HG02840 (cell line): Measurements from ENCODE around the gene PIWIL4.
A peak's percentile ranks its signal among the peaks of the same experiment; 100 is the strongest.
"Not testable (repeated sequence)": the region's sequence is repeated elsewhere in the genome, so short reads cannot be mapped to it uniquely, and the experiment has no call there.

Experiments
- ATAC-seq: cut with Tn5 transposase; IDR thresholded peaks from one replicate; pipeline ENCODE4 v1.9.1; 2021; ENCODE audit warnings: mild to moderate bottlenecking, moderate library complexity, moderate number of reproducible peaks; ENCODE audit not compliant: unreplicated experiment, low FRiP score

PIWIL4 gene

DNA sequence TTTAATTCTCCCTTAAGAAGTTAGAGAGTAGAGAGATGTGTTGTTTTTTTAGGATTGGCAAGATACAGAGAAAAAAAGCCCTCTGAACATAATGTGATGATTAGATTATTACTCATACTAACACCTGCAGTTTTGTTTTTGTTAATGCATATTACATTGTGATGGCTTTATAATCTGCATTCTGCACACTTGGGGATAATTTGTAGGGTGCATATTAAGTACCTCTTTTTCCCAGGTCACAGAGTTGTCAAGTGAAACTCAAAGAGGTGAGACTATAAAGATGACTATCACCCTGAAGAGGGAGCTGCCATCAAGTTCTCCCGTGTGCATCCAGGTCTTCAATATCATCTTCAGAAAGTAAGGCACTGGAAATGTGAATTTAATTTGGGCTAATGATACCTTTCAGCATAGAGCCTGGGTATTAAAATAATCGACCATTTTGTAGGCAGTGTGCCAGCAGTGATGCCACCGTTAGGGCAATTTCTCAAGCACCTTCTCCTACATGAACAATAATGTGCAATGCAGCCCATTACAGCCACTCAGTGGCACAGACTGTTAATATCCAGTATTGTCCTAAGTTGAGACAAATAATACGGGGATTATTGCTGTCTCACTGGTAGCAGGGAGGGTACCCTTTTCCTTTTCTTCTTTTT, 16.2 kb downstream of the PIWIL4 start:
- no peak for ATAC-seq

DNA sequence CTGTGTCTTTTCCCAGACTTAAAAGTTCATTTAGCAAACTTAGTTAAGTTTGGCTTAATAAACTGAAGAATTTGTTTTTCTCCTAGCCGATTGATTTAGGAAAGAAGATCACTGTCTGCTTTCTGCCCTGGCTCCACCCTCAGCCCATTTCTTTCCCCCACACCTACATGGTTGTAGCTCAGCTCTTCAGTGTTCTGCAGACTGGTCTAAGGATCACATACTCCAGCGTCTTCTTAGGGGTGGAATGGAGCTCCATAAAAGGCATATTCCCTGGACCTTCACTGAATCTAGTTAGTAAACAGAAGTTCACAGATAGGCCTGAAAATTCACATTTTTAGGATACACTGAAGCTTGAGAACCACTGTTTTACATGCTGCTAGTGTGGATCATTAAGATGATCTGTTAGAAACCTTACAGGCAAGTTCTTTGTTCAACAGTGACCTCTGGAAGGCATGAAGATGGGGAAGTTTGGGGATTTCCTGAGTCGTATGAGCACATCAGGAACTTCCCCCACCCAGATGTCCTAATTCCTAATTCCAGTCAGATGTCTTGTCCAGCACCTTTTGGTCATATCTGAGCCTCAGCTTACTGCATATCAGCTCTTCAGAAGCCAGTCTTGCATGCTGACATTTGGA, 16.8 kb downstream of the PIWIL4 start:
- ATAC-seq: peak; percentile 44

DNA sequence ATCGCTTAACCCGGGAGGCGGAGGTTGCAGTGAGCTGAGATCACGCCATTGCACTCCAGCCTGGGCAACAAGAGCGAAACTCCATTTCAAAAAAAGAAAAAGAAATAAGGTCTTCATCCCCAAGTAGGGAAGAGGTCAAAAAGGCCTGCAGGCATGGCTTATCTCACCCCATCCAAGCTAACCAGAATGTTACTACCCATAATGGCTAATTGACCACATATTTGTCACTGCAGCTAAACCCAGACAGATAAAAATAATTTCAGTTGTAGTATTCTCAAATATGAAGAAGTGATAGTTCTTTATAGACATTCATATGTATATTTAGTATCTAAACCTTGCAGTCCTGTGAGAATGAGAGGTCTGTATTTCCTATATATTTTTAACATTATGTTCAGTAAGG, 17.8 kb downstream of the PIWIL4 start:
- ATAC-seq: no peak

DNA sequence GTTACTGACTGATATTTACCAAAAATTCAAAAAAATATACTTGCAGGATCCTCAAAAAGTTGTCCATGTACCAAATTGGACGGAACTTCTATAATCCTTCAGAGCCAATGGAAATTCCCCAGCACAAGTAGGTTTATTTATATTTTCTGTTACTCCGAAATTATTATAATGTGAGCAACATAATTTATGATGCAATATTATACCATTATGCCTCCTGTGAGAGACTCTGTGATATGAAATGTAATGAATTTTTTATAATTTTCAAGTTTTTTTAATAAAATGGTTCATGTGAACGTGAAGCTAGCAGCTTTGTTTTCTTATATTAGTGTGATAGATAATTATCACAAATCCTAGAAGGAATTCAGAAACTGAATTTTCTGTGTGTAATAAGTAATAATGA, 18.2 kb downstream of the PIWIL4 start:
- no peak for ATAC-seq

DNA sequence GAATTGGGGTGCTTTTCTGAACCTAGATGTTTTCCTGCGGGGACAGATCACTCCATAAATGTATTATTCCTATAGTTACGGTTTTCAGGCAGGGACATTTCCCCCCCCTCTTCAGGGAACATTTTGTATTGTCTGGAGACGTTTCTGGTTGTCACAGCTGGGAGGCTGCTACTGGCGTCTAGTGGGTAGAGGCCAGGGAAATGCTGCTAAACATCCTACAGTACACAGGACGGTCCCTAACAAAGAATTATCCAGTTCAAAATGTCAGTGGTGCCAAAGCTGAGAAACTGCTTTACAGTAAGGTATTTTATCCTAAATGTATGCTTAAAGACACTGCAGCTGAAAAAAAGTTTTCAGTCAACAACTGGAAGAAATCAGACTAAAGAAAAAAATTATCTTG, 19.4 kb downstream of the PIWIL4 start:
- ATAC-seq: no peak

DNA sequence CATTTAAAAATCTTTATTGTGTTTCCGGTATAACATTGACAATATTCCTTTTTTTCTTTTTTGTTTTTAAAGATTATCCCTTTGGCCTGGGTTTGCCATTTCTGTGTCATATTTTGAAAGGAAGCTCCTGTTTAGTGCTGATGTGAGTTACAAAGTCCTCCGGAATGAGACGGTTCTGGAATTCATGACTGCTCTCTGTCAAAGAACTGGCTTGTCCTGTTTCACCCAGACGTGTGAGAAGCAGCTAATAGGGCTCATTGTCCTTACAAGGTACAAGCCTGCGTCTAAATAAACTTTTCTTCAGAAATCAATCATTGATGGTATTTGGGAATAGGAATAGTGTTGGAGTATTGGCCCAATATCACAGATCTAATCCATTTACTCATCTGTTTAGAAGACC, 19.8 kb downstream of the PIWIL4 start:
- ATAC-seq: no peak

DNA sequence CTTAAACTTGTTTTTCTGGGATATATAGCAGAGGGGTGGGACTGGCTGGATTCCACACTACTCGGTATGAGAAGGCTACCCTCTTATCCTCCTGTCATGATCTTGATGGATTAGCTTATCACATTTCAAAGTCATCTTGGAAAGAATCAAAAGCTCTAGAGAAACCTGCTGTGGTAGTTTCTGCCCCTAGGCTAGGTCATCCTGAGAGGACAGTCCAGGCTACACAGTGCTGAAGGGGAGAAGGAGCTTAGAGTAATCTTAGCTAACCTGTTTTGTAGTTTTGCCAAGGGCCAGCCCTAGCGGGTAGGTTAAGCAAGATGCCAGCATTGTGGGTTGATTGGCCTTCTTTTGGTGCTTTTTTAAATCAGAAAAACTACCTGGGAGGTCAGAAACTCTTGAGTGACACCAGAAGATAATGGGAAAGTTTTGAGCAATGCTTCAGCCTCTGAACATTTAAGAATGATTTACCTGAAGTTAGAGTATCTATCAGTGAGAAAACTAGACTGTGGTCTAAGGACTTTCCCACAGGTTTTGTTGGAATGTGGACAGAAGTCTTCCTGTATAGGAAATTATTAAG, 21.3 kb downstream of the PIWIL4 start:
- ATAC-seq: no peak

DNA sequence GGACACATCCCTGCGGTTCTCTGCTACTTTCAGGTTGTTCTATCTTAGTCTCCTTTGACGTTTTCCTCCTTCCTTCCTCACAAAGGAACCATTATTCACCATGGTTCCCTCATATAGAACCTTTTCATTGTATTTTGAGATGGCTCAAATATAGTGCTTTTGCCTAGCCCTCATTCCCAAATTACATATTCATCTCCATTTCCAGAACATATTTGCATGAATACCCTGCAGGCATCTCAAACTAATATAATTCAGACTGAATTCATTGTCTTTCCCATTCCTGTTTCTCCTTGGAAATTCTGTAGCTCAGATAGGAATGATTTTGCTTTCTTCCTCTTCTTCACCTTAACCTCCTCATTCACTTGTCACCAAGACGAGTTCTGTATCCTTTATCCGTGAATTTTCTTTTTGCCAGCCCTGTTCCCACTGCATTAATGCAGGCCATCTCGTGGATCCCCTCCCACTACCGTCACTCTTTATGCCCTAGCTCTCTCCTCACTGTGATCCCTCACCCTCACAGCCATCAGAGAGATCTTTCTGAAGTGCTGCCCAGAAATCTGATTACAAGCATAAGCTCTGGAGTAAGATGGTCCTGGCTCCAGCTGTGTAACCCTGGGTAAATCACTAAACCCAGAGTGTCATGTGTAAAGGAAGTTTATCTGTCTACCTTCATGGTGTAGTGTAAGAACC, 23.3 kb downstream of the PIWIL4 start:
- ATAC-seq: no peak

DNA sequence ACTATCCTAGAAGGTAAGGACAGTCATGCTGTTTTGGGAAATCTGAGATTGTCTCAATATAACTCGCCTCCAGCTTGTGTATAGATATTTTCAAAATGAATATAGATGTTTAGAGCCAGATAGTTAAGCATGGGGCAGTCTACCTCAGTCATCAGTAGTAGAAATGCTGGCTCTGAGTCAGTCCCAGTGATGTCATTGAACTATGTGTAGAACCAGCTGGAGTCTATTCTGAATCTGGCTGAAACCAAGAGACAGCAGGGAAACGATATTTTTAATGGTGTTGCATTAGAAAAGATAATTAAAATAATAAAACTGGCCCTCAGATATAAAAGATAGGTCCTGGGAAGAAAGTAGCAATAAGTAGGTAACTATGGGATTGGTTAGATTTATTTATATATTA, 25.9 kb downstream of the PIWIL4 start:
- ATAC-seq: peak; percentile 63

DNA sequence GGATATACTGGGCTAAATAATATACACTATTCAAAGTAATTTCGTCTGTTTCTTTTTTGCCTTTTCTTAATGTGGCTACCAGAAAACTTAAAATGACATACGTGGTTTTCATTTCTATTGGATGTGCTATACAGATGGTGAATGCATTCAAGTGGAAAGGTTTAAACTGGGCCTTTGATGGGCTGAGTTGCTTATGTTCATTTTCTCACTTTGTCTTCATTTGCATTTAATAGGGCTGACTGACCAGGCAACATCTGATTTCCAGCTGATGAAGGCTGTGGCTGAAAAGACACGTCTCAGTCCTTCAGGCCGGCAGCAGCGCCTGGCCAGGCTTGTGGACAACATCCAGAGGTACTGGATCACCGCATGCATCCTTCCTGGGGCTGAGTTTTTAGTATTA, 27.9 kb downstream of the PIWIL4 start:
- no peak for ATAC-seq

DNA sequence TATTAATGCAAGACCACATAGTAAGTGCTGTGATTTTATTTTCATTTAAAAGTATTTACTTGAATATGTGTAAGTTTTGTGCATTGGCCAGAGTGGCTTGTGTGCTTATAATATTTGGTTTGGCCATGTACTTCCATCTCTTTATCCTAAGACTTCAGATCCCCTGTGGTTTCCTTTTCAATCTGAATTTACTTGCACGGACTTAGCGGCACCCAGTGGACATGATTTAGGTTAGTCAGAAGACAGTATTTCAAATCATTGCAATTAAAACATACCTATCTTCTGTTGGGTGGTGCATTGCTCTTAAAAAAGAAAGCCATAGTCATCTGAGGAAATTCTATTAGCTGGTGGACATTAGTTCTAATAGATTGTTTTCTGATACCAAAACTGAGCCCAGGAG, 30.7 kb downstream of the PIWIL4 start:
- ATAC-seq: no peak

DNA sequence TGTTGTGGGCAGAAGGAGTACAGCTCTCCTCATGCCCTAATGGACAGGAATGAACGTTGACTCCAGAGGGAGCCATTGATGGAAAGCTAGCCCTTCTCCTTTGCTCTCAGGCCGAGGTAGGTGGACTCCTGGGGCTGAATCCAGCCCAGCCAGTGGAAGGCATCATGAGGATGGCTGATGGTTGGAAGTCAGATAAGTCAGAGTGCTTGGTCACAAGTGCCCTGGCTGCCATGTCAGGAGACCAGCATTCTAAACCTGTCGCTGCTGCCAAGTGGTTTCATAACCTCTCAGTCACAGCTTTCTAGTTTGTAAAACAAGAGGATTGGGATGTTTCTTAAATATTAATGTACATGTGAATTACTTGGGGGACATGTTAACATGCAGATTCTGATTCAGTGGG, 32.3 kb downstream of the PIWIL4 start:
- no peak for ATAC-seq

DNA sequence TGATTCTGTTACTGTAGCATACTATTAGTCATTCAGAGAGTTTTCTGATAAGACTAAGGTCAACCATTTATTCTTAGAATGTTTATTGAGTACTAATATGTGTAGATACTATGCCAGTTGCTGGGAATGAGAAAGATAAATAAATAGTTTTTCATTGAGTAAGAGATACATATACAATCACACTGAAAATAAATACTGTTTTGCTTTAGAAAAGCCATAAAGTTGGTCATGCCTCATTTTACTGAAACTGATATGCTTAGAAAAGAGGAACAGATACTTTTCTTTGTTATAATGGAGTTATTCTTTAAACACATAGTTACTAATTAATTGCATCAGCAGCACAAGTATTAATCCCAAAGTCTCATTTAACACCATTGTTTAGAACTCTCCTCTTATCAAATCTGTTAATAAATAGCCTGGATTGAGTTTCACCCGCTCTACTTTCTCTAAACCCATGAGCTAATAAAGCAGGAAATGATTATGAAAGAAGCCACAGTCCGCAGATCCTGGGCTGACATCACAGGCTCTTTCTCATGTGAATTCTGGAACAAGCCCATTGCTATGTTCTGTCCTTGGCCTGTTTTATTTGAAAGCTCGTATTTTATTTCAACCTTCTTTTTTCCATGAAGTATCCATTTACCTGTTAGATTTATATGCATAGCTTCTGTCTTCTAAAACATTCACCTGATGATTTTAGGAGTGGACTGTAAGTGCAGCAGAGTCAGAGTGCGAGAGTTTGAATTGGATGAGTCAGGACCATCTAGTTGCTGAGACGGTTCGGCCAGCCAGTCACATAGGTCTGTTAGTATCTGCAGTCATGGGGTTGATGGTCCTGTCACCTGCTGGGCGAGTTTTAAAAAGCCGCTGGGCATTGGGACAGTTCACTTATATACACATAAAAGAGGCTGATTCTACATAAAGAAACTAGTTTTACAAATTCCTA, 35.5 kb downstream of the PIWIL4 start:
- ATAC-seq: peak; percentile 88

DNA sequence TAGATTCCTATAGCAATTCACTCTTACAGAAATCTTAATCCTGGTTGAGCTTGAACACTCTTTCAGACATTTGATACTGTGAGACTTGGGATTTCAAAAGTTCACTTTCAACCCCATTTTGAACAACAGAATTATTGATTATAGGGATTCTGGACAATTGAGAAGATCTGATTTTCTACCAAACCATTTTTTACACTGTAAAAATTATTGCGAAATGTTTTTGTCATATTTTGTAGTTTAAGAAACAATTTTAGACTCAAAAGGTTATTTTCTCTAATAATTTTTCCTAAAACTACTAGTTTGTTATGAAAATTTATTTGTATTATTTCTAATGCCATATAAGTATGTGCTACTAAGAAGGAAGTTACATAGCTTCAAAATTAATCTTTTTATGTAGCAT, 36.4 kb downstream of the PIWIL4 start:
- ATAC-seq: no peak

DNA sequence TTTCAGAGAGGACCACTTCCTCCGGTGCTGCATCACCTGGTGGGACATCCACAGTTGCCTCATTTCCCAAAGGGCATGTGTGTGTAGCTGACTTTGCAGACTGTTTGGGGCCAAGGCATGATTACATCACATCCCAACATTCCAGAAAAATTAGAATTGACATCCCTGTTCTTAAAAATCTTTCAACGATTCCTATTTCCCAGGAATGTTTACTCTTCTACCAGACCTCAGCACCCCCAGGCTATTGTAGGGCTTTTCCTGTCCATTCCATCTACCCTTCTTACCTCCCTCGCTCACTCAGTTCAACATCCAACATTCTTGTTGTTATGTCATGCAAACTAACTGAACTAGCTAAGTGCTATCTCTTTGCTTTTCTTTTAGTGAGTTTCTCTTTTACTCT, 37.3 kb downstream of the PIWIL4 start:
- ATAC-seq: no peak

DNA sequence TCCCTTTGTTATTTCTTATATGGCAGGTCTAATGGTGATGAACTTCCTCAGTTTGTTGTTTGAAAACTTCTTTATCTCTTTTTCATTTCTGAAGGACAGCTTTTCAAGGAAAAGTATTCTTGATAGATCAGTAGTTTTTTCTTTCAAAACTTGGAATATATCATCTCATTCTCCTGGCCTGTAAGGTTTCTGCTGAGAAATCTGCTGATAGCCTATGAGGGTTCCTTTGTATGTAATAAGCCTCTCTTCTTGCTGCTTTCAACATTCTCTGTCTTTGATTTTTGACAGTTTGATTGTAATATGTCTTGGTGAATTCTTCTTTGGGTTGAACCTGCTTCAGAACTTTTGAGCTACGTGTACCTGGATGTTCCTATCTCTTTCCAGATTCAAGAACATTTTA, 46.0 kb downstream of the PIWIL4 start:
- ATAC-seq: no peak

DNA sequence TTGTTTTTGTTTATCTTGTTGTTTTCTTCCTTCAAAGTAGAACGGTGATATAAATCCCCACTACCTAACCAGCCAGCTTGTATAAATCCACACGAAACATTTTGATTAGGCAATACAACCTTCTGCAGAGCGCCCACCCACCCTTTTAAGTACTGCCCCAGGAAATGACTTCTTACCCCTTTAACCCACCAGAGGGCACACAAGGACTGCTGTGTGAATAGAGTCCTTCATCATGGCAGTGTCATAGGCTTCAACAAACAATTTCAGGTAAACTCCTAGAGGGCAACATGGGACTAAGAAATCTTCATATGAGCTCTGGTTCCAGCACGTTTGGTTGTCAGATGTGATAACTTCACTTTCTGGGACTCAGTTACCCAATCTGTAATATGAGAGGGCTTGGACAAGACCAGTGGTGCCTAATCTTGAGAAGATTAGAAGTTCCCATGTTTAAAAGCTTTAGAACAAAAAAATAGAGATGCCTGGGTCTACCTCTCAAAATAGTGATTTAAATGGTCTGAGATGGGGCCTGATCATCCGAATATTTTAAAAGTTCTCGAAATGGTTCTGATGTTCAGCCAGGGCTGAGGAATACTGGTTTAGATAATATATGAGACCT, 56.1 kb downstream of the PIWIL4 start:
- ATAC-seq: no peak

DNA sequence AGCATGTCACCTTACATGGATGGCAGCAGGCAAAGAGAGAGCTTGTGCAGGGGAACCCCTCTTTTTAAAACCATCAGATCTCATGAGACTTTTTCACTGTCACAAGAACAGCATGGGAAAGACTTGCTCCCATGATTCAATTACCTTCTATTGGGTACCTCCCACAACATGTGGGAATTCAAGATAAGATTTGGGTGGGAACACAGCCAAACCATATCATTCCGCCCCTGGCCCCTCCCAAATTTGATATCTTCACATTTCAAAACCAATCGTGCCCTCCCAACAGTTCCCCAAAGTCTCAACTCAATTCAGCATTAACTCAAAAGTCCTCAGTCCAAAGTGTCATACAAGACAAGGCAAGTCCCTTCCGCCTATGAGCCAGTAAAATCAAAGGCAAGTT, 58.3 kb downstream of the PIWIL4 start:
- ATAC-seq: not testable (repeated sequence)

DNA sequence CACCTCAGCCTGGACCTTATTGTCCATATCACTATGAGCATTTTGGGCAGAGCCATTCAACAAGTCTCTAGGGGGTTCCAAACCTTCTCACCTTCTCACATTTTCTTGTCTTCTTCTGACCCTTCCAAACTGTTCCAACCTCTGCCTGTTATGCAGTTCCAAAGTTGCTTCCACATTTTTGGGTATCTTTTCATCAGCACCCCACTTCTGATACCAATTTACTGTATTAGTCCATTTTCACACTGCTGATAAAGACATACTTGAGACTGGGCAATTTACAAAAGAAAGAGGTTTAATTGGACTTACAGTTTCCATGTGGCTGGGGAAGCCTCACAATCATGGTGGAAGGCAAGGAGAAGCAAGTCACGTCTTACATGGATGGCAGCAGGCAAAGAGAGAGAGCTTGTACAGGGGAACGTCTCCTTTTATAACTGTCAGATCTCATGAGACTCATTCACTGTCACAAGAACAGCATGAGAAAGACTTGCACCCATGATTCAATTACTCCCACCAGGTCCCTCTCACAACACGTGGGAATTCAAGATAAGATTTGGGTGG, 59.9 kb downstream of the PIWIL4 start:
- not testable (repeated sequence) for ATAC-seq

DNA sequence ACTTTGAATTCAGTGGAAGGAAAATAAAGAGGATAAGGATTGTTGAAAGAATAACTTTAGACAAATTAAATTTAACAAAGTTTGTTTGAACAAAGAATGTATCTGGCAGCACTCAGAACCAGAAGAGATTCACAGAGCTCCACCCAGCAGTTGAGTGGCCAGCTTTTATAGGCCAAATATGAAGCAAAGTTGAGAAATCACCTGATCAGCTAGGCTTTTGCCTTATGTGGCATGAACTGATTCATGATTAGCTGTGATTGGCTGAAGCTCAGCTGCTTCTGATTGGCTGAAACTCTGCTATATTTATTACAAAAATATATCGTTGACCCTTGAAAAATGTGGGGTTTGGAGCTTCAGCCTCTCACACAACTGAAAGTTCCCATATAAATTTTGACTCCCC, 62.6 kb downstream of the PIWIL4 start:
- no peak for ATAC-seq
